HUES6 (cell line): ENCODE data around the gene EIF6.

ENCODE experiments used
- H3K27ac ChIP-seq: 2 replicates; pipeline ENCODE4 v1.7.0; 2013; ENCODE audit warnings: low read depth, mild to moderate bottlenecking, low read length, inconsistent platforms
- H3K27me3 ChIP-seq: 2 replicates; pipeline ENCODE4 v1.6.1; 2013; ENCODE audit warnings: low read length; ENCODE audit not compliant: control insufficient read depth, insufficient read depth
- H3K36me3 ChIP-seq: 2 replicates; pipeline ENCODE4 v1.6.1; 2013; ENCODE audit warnings: low read length; ENCODE audit not compliant: control insufficient read depth, insufficient read depth
- H3K4me1 ChIP-seq: 2 replicates; pipeline ENCODE4 v1.6.1; 2013; ENCODE audit warnings: low read length; ENCODE audit not compliant: control insufficient read depth, insufficient read depth
- H3K4me3 ChIP-seq: 2 replicates; pipeline ENCODE4 v1.5.1; 2013; ENCODE audit warnings: low read depth, low read length
- H3K9ac ChIP-seq: one replicate; pipeline ENCODE4 v1.6.1; 2013; ENCODE audit warnings: mild to moderate bottlenecking, low read length
- H3K9me3 ChIP-seq: 2 replicates; pipeline ENCODE4 v1.6.1; 2013; ENCODE audit warnings: low read depth, low read length; ENCODE audit not compliant: control insufficient read depth, insufficient read depth

The EIF6 gene

GRCh38 chr20:35284992-35285805, 627 bp upstream of the EIF6 start:
- H3K4me3 ChIP-seq: peak overlapping the region; percentile 89
- peaks cover 3% of the 10 kb centered on the region for H3K4me1 ChIP-seq
- peak overlapping the region; percentile 97 for H3K9ac ChIP-seq
- H3K27me3 ChIP-seq: peaks cover 4% of the 10 kb centered on the region; the same call in 1 of the 2 replicates
- H3K9me3 ChIP-seq: no peaks in the 10 kb centered on the region
- H3K27ac ChIP-seq: peak overlapping the region; percentile 80; the same call in 1 of the 2 replicates
- H3K36me3 ChIP-seq: peaks cover 24% of the 10 kb centered on the region

- H3K4me1 ChIP-seq: peaks cover 3% of the 10 kb centered on the region
- no peaks in the 10 kb centered on the region for H3K9me3 ChIP-seq
- H3K27me3 ChIP-seq: no peaks in the 10 kb centered on the region
- H3K36me3 ChIP-seq: peaks cover 39% of the 10 kb centered on the region
- H3K9ac ChIP-seq: peak overlapping the region; percentile 97
- H3K27ac ChIP-seq: peak overlapping the region; percentile 80; the same call in 1 of the 2 replicates
- H3K4me3 ChIP-seq: peak overlapping the region; percentile 89
Measured at GRCh38 chr20:35283441-35284266, 918 bp downstream of the EIF6 start.

- peaks cover 45% of the 10 kb centered on the region for H3K36me3 ChIP-seq
- no peak overlapping the region for H3K4me3 ChIP-seq
- no peaks in the 10 kb centered on the region for H3K27me3 ChIP-seq
- no peak overlapping the region for H3K27ac ChIP-seq
- H3K9ac ChIP-seq: no peak overlapping the region
- H3K9me3 ChIP-seq: no peaks in the 10 kb centered on the region
- H3K4me1 ChIP-seq: peaks cover 10% of the 10 kb centered on the region
Measured at GRCh38 chr20:35281506-35282101, 3.0 kb downstream of the EIF6 start.

GRCh38 chr20:35280523-35280922, 4.0 kb downstream of the EIF6 start:
- Histone ChIP-seq H3K9me3 (no peaks in the 10 kb centered on the region), H3K36me3 (peaks cover 56% of the 10 kb centered on the region), H3K27ac (no peak overlapping the region), H3K4me1 (peaks cover 15% of the 10 kb centered on the region), H3K9ac (no peak overlapping the region), H3K27me3 (no peaks in the 10 kb centered on the region), H3K4me3 (no peak overlapping the region)

- Histone ChIP-seq H3K27me3 (no peaks in the 10 kb centered on the region), H3K4me3 (no peak overlapping the region), H3K27ac (no peak overlapping the region), H3K36me3 (peaks cover 62% of the 10 kb centered on the region), H3K9ac (no peak overlapping the region), H3K9me3 (no peaks in the 10 kb centered on the region), H3K4me1 (peaks cover 15% of the 10 kb centered on the region)
Measured at GRCh38 chr20:35279533-35280174, 4.9 kb downstream of the EIF6 start.

- H3K9ac ChIP-seq: peak overlapping the region; percentile 9
- H3K4me3 ChIP-seq: no peak overlapping the region
- H3K4me1 ChIP-seq: peaks cover 15% of the 10 kb centered on the region
- peaks cover 68% of the 10 kb centered on the region for H3K36me3 ChIP-seq
- H3K27me3 ChIP-seq: no peaks in the 10 kb centered on the region
- H3K9me3 ChIP-seq: no peaks in the 10 kb centered on the region
- H3K27ac ChIP-seq: no peak overlapping the region
Measured at GRCh38 chr20:35279040-35279439, 5.5 kb downstream of the EIF6 start.

GRCh38 chr20:35277531-35278395, 6.8 kb downstream of the EIF6 start, which contains the start of gene MMP24OS:
MMP24OS (minus strand) TSS chr20:35278122; CDS start chr20:35277929, 193 bp downstream.
- peak within 1 kb of the TSS; percentile 84 for H3K9ac ChIP-seq
- H3K9me3 ChIP-seq: no peaks in the 10 kb centered on the region
- H3K27me3 ChIP-seq: no peaks in the 10 kb centered on the region
- peak within 1 kb of the TSS; percentile 59; the same call in 1 of the 2 replicates for H3K27ac ChIP-seq
- peak within 1 kb of the TSS; percentile 77 for H3K4me3 ChIP-seq
- peaks cover 64% of the 10 kb centered on the region for H3K36me3 ChIP-seq
- H3K4me1 ChIP-seq: peaks cover 12% of the 10 kb centered on the region

- Histone ChIP-seq H3K4me3 (peak overlapping the region; percentile 77), H3K27me3 (no peaks in the 10 kb centered on the region), H3K9me3 (no peaks in the 10 kb centered on the region), H3K36me3 (peaks cover 59% of the 10 kb centered on the region), H3K4me1 (peaks cover 12% of the 10 kb centered on the region), H3K27ac (peak overlapping the region; percentile 59; the same call in 1 of the 2 replicates), H3K9ac (peak overlapping the region; percentile 84)
Measured at GRCh38 chr20:35277127-35277526, 7.4 kb downstream of the EIF6 start.

GRCh38 chr20:35276408-35276807, 8.2 kb downstream of the EIF6 start:
- H3K27ac ChIP-seq: no peak overlapping the region
- H3K9me3 ChIP-seq: no peaks in the 10 kb centered on the region
- H3K9ac ChIP-seq: no peak overlapping the region
- no peaks in the 10 kb centered on the region for H3K27me3 ChIP-seq
- peaks cover 12% of the 10 kb centered on the region for H3K4me1 ChIP-seq
- H3K4me3 ChIP-seq: peak overlapping the region; percentile 77
- H3K36me3 ChIP-seq: peaks cover 55% of the 10 kb centered on the region
